LNCaP clone FGC (cell line): ENCODE results near the gene ATF6B.

ENCODE experiments used
- DNase-seq: peaks from one replicate; pipeline ENCODE4 v3.0.0-alpha.2; 2011; ENCODE audit warnings: low read depth
- H3K4me3 ChIP-seq: 2 replicates; pipeline ENCODE4 v1.5.1; 2011; ENCODE audit warnings: mild to moderate bottlenecking, low read depth, low read length, control low read depth
- TF ChIP-seq, protein P1 (sequence below): IDR thresholded peaks from 2 replicates; pipeline ENCODE4 v1.5.1; 2012; ENCODE audit warnings: mild to moderate bottlenecking; ENCODE audit not compliant: control insufficient read depth, insufficient read depth; ENCODE audit errors: extremely low read depth

ATF6B gene

DNA sequence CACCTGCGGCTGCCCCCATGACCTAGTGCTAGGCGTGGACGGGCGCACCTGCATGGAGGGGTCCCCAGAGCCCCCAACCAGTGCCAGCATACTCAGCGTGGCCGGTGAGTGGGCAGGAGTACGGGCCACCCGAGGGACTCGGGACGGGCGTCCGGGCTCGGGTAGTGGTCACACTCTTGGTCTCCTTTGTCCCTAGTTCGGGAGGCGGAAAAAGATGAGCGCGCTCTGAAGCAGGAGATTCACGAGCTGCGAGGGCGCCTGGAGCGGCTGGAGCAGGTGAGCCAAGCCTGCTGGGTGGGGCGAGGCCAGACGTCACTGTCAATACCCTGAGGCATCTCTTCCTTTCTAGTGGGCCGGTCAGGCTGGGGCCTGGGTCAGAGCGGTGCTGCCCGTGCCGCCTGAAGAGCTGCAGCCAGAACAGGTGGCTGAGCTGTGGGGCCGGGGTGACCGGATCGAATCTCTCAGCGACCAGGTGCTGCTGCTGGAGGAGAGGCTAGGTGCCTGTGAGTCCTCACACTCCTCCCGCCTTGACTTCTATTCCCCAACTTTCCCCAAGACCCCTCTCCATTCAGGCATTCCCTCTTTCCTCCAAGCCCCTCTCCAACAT is 39.2 kb upstream of the ATF6B start:
- H3K4me3 ChIP-seq: no peak overlapping the region
- DNase-seq: no peak
- TF ChIP-seq, protein P1, sequence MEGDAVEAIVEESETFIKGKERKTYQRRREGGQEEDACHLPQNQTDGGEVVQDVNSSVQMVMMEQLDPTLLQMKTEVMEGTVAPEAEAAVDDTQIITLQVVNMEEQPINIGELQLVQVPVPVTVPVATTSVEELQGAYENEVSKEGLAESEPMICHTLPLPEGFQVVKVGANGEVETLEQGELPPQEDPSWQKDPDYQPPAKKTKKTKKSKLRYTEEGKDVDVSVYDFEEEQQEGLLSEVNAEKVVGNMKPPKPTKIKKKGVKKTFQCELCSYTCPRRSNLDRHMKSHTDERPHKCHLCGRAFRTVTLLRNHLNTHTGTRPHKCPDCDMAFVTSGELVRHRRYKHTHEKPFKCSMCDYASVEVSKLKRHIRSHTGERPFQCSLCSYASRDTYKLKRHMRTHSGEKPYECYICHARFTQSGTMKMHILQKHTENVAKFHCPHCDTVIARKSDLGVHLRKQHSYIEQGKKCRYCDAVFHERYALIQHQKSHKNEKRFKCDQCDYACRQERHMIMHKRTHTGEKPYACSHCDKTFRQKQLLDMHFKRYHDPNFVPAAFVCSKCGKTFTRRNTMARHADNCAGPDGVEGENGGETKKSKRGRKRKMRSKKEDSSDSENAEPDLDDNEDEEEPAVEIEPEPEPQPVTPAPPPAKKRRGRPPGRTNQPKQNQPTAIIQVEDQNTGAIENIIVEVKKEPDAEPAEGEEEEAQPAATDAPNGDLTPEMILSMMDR: no peak

DNA sequence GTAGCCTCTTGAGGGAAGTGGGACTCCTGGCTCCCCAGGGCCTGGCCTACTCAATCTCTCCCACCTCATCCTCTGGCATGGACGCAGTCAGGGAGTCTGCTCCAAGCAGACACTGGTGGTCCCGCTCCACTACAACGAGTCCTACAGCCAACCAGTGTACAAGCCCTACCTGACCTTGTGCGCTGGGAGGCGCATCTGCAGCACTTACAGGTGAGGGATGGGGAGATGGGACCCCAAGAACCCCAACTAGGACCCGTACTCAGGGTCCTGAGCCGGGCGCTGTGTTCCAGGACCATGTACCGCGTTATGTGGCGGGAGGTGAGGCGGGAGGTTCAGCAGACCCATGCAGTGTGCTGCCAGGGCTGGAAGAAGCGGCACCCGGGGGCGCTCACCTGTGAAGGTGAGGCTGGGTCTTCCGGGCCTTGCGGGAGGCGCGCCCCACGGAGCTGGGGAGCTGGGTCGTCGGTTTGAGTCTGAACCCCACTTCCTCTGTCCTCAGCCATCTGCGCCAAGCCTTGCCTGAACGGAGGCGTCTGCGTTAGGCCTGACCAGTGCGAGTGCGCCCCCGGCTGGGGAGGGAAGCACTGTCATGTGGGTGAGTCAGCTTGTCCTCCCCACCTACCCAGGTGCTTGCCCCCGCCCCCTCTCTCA is 38.5 kb upstream of the ATF6B start:
- H3K4me3 ChIP-seq: no peak overlapping the region
- DNase-seq: no peak
- TF ChIP-seq, protein P1: no peak

DNA sequence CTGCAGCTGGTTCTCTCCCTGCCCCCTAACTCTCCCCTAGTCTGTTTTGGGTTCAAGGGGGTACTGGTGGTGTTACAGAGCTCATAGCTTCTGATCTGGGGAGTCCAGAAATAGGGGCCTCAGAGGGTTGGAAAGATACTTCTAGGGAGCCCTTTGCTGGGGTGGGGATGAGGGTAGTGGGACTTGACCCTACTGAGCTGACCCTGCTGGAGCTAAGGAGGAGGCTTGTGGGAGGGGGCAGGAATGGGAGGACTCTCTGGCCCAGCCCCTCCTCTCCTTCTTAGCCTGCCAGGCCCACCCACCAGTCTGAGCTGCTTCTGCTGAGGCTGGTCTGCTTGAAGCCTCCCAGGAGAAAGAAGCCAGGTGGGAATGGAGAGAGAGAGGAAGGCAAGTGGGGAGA is 36.2 kb upstream of the ATF6B start, which contains the start of gene EGFL8:
Gene EGFL8 (plus strand): TSS at position 301 of the 400 bp plus-strand sequence. CDS start 1,571 bp downstream, outside the sequence.
- TF ChIP-seq, protein P1: no peak
- no peak for DNase-seq
- no peak within 1 kb of the TSS for H3K4me3 ChIP-seq

DNA sequence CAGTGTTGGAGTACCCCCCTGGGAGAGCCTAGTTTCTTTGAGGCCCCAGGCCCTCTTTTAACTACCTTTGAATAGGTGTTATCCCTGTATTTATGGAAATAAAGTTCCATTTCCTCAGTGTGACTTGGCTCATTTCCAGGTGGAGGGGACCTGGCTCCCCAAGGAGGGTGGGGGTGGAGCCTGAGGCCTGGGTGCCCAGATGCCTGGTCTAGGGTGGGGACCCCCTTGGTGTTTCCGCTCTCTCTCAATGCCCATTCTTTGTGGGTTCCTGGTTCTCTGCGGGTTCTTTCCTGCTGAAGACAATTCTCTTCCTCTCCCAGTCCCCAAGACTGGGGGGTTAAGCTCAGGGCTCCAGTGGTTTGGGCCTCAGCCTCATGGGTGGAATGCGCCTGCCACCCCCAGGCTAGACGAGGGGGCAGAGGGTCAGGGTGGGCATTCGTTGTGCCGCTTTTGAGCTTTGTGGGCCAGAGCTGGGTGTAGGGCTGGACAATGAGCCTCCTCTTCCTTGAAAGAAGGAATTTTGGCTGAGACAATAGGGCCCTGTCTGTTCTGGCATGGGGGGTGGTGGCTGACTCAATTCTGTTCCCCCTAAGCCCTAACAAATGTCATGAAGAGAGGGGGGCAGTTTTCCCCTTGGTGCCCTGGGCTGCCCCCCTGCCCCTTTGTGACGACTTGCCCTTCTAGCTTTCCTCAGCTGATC is 35.7 kb upstream of the ATF6B start:
- DNase-seq: no peak
- TF ChIP-seq, protein P1: no peak
- H3K4me3 ChIP-seq: no peak overlapping the region

DNA sequence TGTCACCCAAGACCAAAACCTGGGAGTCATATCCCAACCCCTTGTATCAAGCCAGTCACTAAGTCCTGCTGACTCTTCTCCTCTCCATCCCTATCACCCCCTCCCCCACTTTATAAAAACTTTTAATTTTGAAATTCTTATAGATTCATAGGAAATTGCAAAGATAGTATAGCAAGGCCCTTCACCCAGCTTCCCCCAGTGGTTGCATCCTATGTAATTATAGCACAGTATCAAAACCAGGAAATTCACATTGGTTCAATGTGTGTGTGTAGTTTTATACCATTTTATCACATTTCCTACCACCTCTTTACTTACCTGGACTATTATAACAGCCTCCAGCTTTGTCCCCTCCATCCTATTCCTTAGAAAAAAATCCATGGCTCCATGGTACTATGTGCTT is 30.0 kb upstream of the ATF6B start:
- no peak overlapping the region for H3K4me3 ChIP-seq
- TF ChIP-seq, protein P1: no peak
- DNase-seq: no peak

GRCh38 chr6:32156891-32157290 is 28.8 kb upstream of the ATF6B start:
- no peak for DNase-seq
- TF ChIP-seq, protein P1: no peak
- H3K4me3 ChIP-seq: no peak overlapping the region
